ENCODE results near the gene BTAF1. TPM values are rescaled to one million over a fixed set of nuclear protein-coding genes. Genes with fewer than 3 reads are reported as not detected.

The BTAF1 gene
- total RNA-seq, 5 donors from 2014 or later (not counting 1 experiment from before 2014, with no cell fraction given) = 61.0 to 81.8 (median 66.5) TPM

DNA sequence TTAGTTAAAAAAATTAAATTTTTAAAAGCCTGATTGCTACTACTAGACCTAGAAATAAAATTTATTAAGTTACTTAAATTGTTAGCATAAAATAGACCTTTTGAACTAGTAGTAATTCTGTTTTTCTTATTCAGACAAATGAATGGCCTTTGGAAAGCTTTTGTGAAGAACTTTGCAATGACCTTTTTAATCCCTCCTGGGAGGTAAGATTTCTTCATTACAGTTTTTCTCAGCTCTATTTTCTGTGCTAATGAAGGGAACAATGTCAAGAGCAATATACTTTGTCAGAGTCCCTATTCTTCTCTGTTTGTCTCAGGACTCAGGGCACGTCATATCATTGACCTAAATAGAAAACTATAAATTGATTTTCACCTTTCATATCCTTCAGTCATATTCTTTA lies 33.5 kb downstream of the BTAF1 start:
- Histone ChIP-seq H3K4me3 (ENCODE audit: control insufficient read depth in 1 of 2, extremely low read depth in 1 of 2, low read length in 1 of 2) (no peak overlapping the region), H3K27ac (ENCODE audit: low read length) (no peak overlapping the region), H3K4me1 (ENCODE audit: control insufficient read depth in 1 of 2, extremely low read depth in 1 of 2, insufficient read depth in 2 of 2, low read length in 2 of 2) (no peaks in the 10 kb centered on the region), H3K9me3 (no peaks in the 10 kb centered on the region), H3K27me3 (replicated peaks in 1 of 2; ENCODE audit: control insufficient read depth in 2 of 2, extremely low read depth in 1 of 2, insufficient read depth in 2 of 2, low read length in 1 of 2) (no peaks in the 10 kb centered on the region), H3K36me3 (ENCODE audit: control insufficient read depth in 2 of 2, extremely low read depth in 1 of 2, insufficient read depth in 1 of 2, low read length in 1 of 2) (peaks cover 11 to 84% of the 10 kb centered on the region in 2 donors)
- ChIA-PET POLR2A (interaction anchor here in 1 of 2 donors (0.6 kb wide), 1 partner anchor 44 kb away, joined by 6 read pairs; no protein-coding TSS in a partner anchor), CTCF (interaction anchor here in 1 of 2 donors (0.6 kb wide), 1 partner anchor 277 kb away, joined by 3 read pairs; no protein-coding TSS in a partner anchor)
- WGBS (ENCODE audit: insufficient coverage) = no CpG with 5 or more reads among the region's 1 CpG
- H3K4me3 Mint-ChIP-seq = no peak overlapping the region
- no peak for ATAC-seq (replicated peaks in 1 of 4)
- peaks cover 0 to 3% (median 0%) of the 10 kb centered on the region in 3 donors for H3K4me1 Mint-ChIP-seq
- no peaks in the 10 kb centered on the region for H3K27me3 Mint-ChIP-seq
- peaks cover 63% of the 10 kb centered on the region for H3K36me3 Mint-ChIP-seq
- DNase-seq = no peak
- H3K9me3 Mint-ChIP-seq = no peaks in the 10 kb centered on the region
- H3K27ac Mint-ChIP-seq = no peak overlapping the region

DNA sequence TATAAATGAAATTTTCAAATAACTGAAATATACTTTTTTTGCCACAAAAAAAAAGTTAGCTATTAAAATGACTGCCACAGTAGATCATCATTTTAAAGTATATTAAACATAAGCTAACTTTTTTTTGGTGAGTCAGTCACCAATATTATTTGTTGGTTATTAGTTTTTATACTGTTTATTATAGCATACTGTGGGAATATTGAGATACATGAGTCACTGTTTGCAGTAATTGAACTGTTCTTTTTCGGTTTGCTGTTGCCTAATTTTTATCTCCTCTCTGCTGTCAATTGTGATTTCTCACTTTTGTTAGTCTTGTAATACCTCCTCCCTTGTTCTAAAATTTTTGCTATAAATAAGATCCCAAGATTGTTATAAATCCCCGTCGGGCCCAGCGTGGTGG lies 45.7 kb downstream of the BTAF1 start:
- Mint-ChIP-seq H3K4me1 (peaks cover 0 to 3% (median 0%) of the 10 kb centered on the region in 3 donors), H3K27me3 (no peaks in the 10 kb centered on the region), H3K4me3 (no peak overlapping the region), H3K27ac (no peak overlapping the region), H3K9me3 (no peaks in the 10 kb centered on the region), H3K36me3 (peaks cover 60% of the 10 kb centered on the region)
- Histone ChIP-seq H3K4me3 (ENCODE audit: control insufficient read depth in 1 of 2, extremely low read depth in 1 of 2, low read length in 1 of 2) (no peak overlapping the region), H3K27me3 (replicated peaks in 1 of 2; ENCODE audit: control insufficient read depth in 2 of 2, extremely low read depth in 1 of 2, insufficient read depth in 2 of 2, low read length in 1 of 2) (no peaks in the 10 kb centered on the region), H3K36me3 (ENCODE audit: control insufficient read depth in 2 of 2, extremely low read depth in 1 of 2, insufficient read depth in 1 of 2, low read length in 1 of 2) (peaks cover 3 to 36% of the 10 kb centered on the region in 2 donors), H3K9me3 (no peaks in the 10 kb centered on the region), H3K4me1 (ENCODE audit: control insufficient read depth in 1 of 2, extremely low read depth in 1 of 2, insufficient read depth in 2 of 2, low read length in 2 of 2) (no peaks in the 10 kb centered on the region), H3K27ac (ENCODE audit: low read length) (no peak overlapping the region)
- ChIA-PET POLR2A (interaction anchor here in 1 of 2 donors (0.6 to 1.0 kb wide), 2 partner anchors 45 to 308 kb away, joined by 3 to 5 read pairs; partner anchors contain the start of gene BTAF1), CTCF (interaction anchor here (0.5 to 0.7 kb wide), 3 partner anchors 18 to 1221 kb away, joined by 3 to 5 read pairs (median 4); no protein-coding TSS in a partner anchor)
- ATAC-seq (replicated peaks in 1 of 4) (no peak), DNase-seq (no peak)
- WGBS (ENCODE audit: insufficient coverage) = 100% methylated on average over 1 of the region's 4 CpGs

DNA sequence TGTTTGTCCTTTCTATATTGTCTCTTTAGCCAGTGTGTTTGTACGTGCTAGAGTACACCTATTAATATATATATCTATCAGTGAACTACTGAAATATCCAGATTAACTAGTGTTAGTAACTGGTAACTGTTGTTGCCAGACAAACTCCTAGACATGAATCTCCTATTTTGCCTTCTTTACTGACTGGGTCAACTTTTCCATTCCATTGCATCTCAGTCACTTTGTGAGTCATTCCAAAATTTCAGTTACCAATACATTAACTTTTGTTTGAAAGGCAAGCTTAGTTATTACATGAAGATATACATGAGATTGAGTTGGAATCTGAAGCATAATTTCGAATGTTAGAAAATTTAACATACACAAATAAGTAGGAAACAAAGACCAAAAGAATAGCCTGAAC lies 51.4 kb downstream of the BTAF1 start:
- H3K4me1 ChIP-seq (ENCODE audit: control insufficient read depth in 1 of 2, extremely low read depth in 1 of 2, insufficient read depth in 2 of 2, low read length in 2 of 2) = no peaks in the 10 kb centered on the region
- peaks cover 71% of the 10 kb centered on the region for H3K36me3 Mint-ChIP-seq
- H3K27ac Mint-ChIP-seq = no peak overlapping the region
- H3K27ac ChIP-seq (ENCODE audit: low read length) = no peak overlapping the region
- POLR2A ChIA-PET = interaction anchor here in 1 of 2 donors (0.6 kb wide), 1 partner anchor 200 kb away, joined by 3 read pairs; no protein-coding TSS in a partner anchor
- H3K36me3 ChIP-seq (ENCODE audit: control insufficient read depth in 2 of 2, extremely low read depth in 1 of 2, insufficient read depth in 1 of 2, low read length in 1 of 2) = peaks cover 0 to 14% of the 10 kb centered on the region in 2 donors
- no peaks in the 10 kb centered on the region for H3K9me3 Mint-ChIP-seq
- WGBS (ENCODE audit: insufficient coverage) = no CpG with 5 or more reads among the region's 2 CpGs
- CTCF ChIA-PET = no interaction called here
- no peaks in the 10 kb centered on the region for H3K9me3 ChIP-seq
- no peak overlapping the region for H3K4me3 ChIP-seq (ENCODE audit: control insufficient read depth in 1 of 2, extremely low read depth in 1 of 2, low read length in 1 of 2)
- H3K27me3 ChIP-seq (replicated peaks in 1 of 2; ENCODE audit: control insufficient read depth in 2 of 2, extremely low read depth in 1 of 2, insufficient read depth in 2 of 2, low read length in 1 of 2) = no peaks in the 10 kb centered on the region
- peaks cover 0 to under 1% (median 0%) of the 10 kb centered on the region in 3 donors for H3K4me1 Mint-ChIP-seq
- DNase-seq (no peak), ATAC-seq (replicated peaks in 1 of 4) (no peak)
- no peaks in the 10 kb centered on the region for H3K27me3 Mint-ChIP-seq
- no peak overlapping the region for H3K4me3 Mint-ChIP-seq

DNA sequence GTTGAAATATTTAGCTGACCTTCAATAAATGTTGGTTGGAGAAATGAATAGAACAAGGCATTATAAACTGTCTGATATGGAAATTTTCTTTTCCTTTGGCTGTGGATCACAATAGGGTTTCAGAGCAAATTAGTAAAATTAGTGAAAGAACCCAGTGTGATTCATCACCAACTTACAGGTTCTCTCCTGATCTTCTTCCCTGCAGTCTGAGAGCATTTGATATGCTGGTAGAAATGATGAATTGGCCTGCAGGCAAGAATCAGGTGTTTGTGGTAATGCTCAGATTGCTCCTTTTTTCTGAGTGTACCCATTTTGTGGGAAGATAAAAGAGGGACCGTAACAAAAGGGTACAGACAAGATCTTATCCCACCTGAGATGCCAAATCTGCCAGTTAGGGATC lies 51.9 kb downstream of the BTAF1 start:
- Histone ChIP-seq H3K4me1 (ENCODE audit: control insufficient read depth in 1 of 2, extremely low read depth in 1 of 2, insufficient read depth in 2 of 2, low read length in 2 of 2) (no peaks in the 10 kb centered on the region), H3K4me3 (ENCODE audit: control insufficient read depth in 1 of 2, extremely low read depth in 1 of 2, low read length in 1 of 2) (no peak overlapping the region), H3K27me3 (replicated peaks in 1 of 2; ENCODE audit: control insufficient read depth in 2 of 2, extremely low read depth in 1 of 2, insufficient read depth in 2 of 2, low read length in 1 of 2) (no peaks in the 10 kb centered on the region), H3K36me3 (ENCODE audit: control insufficient read depth in 2 of 2, extremely low read depth in 1 of 2, insufficient read depth in 1 of 2, low read length in 1 of 2) (peaks cover 0 to 14% of the 10 kb centered on the region in 2 donors), H3K9me3 (no peaks in the 10 kb centered on the region), H3K27ac (ENCODE audit: low read length) (no peak overlapping the region)
- ChIA-PET CTCF (no interaction called here), POLR2A (no interaction called here)
- Mint-ChIP-seq H3K27ac (no peak overlapping the region), H3K9me3 (no peaks in the 10 kb centered on the region), H3K36me3 (peaks cover 71% of the 10 kb centered on the region), H3K4me1 (no peaks in the 10 kb centered on the region), H3K27me3 (no peaks in the 10 kb centered on the region), H3K4me3 (no peak overlapping the region)
- ATAC-seq (replicated peaks in 1 of 4) = no peak
- WGBS (ENCODE audit: insufficient coverage) = no CpG with 5 or more reads among the region's 1 CpG
- DNase-seq = no peak

DNA sequence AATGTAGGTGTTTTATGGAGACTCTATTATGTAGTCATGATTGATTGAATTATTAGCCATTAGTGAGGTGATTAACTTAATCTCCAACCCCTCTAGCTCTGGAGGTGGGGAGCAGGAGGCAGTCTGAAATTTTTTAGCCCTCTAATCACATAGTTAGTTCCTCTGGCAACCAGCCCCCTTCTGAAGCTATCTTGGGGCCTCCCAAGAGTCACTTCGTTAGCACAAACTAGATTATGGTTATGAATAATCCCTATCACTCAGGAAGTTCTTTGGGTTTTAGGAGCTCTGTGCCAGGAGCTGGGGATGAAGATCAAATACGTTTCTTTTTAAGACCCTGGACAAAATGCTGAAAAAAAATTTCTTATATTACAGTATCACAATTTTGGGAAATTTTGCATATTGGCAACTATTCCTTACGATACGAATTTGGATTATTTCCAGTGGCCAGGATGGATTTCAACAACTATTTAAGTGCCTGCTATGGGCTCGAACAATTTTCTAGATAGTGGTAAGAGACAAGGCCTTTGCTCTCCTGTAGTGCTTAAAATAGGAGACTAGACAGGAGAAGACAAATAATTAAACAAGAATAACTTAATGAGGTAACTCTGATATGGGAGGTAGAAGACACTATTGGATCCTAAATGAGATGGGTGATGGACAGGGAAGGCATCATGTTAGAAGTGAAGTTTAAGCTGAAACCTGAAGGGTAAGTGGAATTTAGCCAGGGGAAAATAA lies 52.9 kb downstream of the BTAF1 start:
- Mint-ChIP-seq H3K4me1 (no peaks in the 10 kb centered on the region), H3K27me3 (no peaks in the 10 kb centered on the region), H3K27ac (no peak overlapping the region), H3K36me3 (peaks cover 70% of the 10 kb centered on the region), H3K4me3 (no peak overlapping the region), H3K9me3 (no peaks in the 10 kb centered on the region)
- 100% methylated on average over 3 of the region's 5 CpGs for WGBS (ENCODE audit: insufficient coverage)
- H3K4me3 ChIP-seq (ENCODE audit: control insufficient read depth in 1 of 2, extremely low read depth in 1 of 2, low read length in 1 of 2) = no peak overlapping the region
- CTCF ChIA-PET = no interaction called here
- H3K4me1 ChIP-seq (ENCODE audit: control insufficient read depth in 1 of 2, extremely low read depth in 1 of 2, insufficient read depth in 2 of 2, low read length in 2 of 2) = no peaks in the 10 kb centered on the region
- H3K27me3 ChIP-seq (replicated peaks in 1 of 2; ENCODE audit: control insufficient read depth in 2 of 2, extremely low read depth in 1 of 2, insufficient read depth in 2 of 2, low read length in 1 of 2) = no peaks in the 10 kb centered on the region
- POLR2A ChIA-PET = no interaction called here
- H3K36me3 ChIP-seq (ENCODE audit: control insufficient read depth in 2 of 2, extremely low read depth in 1 of 2, insufficient read depth in 1 of 2, low read length in 1 of 2) = peaks cover 0 to 14% of the 10 kb centered on the region in 2 donors
- ATAC-seq (replicated peaks in 1 of 4) (no peak), DNase-seq (no peak)
- no peak overlapping the region for H3K27ac ChIP-seq (ENCODE audit: low read length)
- H3K9me3 ChIP-seq = no peaks in the 10 kb centered on the region

DNA sequence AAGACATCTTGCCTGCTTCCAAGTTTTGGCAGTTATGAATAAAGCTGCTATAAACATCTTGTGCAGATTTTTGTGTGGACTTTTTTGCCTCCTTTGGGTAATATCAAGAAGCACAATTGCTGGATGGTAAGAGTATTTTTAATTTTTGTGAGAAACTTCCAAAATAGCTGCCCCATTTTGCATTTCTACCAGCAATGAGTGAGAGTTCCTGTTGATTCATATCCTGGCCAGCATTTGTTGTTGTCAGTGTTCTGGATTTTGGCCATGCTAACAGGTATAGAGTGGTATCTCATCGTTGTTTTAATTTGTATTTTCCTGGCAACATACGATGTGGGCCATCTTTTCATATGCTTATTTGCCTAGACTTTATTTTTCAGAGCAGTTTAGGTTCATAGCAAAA lies 53.9 kb downstream of the BTAF1 start:
- POLR2A ChIA-PET = interaction anchor here in 1 of 2 donors (0.6 kb wide), 1 partner anchor 15 kb away, joined by 5 read pairs; no protein-coding TSS in a partner anchor

More for the DNA sequence above, 53.9 kb downstream of the BTAF1 start:
- no peak overlapping the region for H3K27ac Mint-ChIP-seq
- CTCF ChIA-PET = no interaction called here
- no peaks in the 10 kb centered on the region for H3K27me3 Mint-ChIP-seq
- H3K4me1 Mint-ChIP-seq = no peaks in the 10 kb centered on the region
- H3K4me1 ChIP-seq (ENCODE audit: control insufficient read depth in 1 of 2, extremely low read depth in 1 of 2, insufficient read depth in 2 of 2, low read length in 2 of 2) = no peaks in the 10 kb centered on the region
- no peaks in the 10 kb centered on the region for H3K27me3 ChIP-seq (replicated peaks in 1 of 2; ENCODE audit: control insufficient read depth in 2 of 2, extremely low read depth in 1 of 2, insufficient read depth in 2 of 2, low read length in 1 of 2)
- no CpG with 5 or more reads among the region's 2 CpGs for WGBS (ENCODE audit: insufficient coverage)
- ATAC-seq (replicated peaks in 1 of 4) (no peak), DNase-seq (no peak)
- H3K9me3 Mint-ChIP-seq = no peaks in the 10 kb centered on the region
- peaks cover 0 to 19% of the 10 kb centered on the region in 2 donors for H3K36me3 ChIP-seq (ENCODE audit: control insufficient read depth in 2 of 2, extremely low read depth in 1 of 2, insufficient read depth in 1 of 2, low read length in 1 of 2)
- peaks cover 67% of the 10 kb centered on the region for H3K36me3 Mint-ChIP-seq
- no peak overlapping the region for H3K4me3 Mint-ChIP-seq
- no peak overlapping the region for H3K4me3 ChIP-seq (ENCODE audit: control insufficient read depth in 1 of 2, extremely low read depth in 1 of 2, low read length in 1 of 2)
- H3K27ac ChIP-seq (ENCODE audit: low read length) = no peak overlapping the region
- no peaks in the 10 kb centered on the region for H3K9me3 ChIP-seq

Data from T-cell (primary cell).